H9 (cell line): ENCODE measurements around the gene NBL1. TPM values are rescaled to one million over a fixed set of nuclear protein-coding genes. Genes with fewer than 3 reads are reported as not detected.

Source experiments
- DNase-seq: peaks from one replicate; pipeline ENCODE4 v3.0.0-alpha.2; 2017
- H2AFZ ChIP-seq: one replicate; pipeline ENCODE4 v1.6.1; 2013; ENCODE audit warnings: mild to moderate bottlenecking, low read length, control low read depth, moderate library complexity
- H2AK5ac ChIP-seq: 2 replicates; pipeline ENCODE4 v1.6.1; 2013; ENCODE audit warnings: low read length, control low read depth, mixed read lengths; ENCODE audit not compliant: insufficient read length
- H2BK120ac ChIP-seq: one replicate; pipeline ENCODE4 v1.6.1; 2013; ENCODE audit warnings: low read depth, mild to moderate bottlenecking, low read length, control low read depth, inconsistent platforms; ENCODE audit not compliant: poor library complexity, severe bottlenecking
- H2BK12ac ChIP-seq: 2 replicates; pipeline ENCODE4 v1.6.1; 2013; ENCODE audit warnings: low read length, control low read depth, mixed read lengths, low read depth; ENCODE audit not compliant: insufficient read length
- H2BK15ac ChIP-seq: 2 replicates; pipeline ENCODE4 v1.6.1; 2013; ENCODE audit warnings: low read depth, low read length, control low read depth
- H2BK20ac ChIP-seq: one replicate; pipeline ENCODE4 v1.6.1; 2013; ENCODE audit warnings: low read depth, mild to moderate bottlenecking, low read length, control low read depth, inconsistent platforms; ENCODE audit not compliant: poor library complexity, severe bottlenecking
- H2BK5ac ChIP-seq: 2 replicates; pipeline ENCODE4 v1.6.1; 2013; ENCODE audit warnings: low read length, control low read depth, mixed read lengths; ENCODE audit not compliant: insufficient read length
- H3K14ac ChIP-seq: 2 replicates; pipeline ENCODE4 v1.6.1; 2013; ENCODE audit warnings: low read length, control low read depth; ENCODE audit not compliant: insufficient read depth
- H3K18ac ChIP-seq: 2 replicates; pipeline ENCODE4 v1.6.1; 2013; ENCODE audit warnings: low read depth, mild to moderate bottlenecking, mixed read lengths, low read length, control low read depth; ENCODE audit not compliant: insufficient read length
- H3K23ac ChIP-seq: 2 replicates; pipeline ENCODE4 v1.6.1; 2013; ENCODE audit warnings: low read length, control low read depth, mixed read lengths, low read depth; ENCODE audit not compliant: insufficient read length
- H3K23me2 ChIP-seq: 2 replicates; pipeline ENCODE4 v1.6.1; 2013; ENCODE audit warnings: low read depth, mild to moderate bottlenecking, mixed read lengths, low read length, control low read depth; ENCODE audit not compliant: insufficient read length, poor library complexity, severe bottlenecking
- H3K27ac ChIP-seq: 2 replicates; pipeline ENCODE4 v1.5.1; 2013; ENCODE audit warnings: low read length, control low read depth, mixed read lengths, low read depth; ENCODE audit not compliant: insufficient read length
- H3K27me3 ChIP-seq: 2 replicates; pipeline ENCODE4 v1.6.1; 2013; ENCODE audit warnings: low read length, control low read depth, inconsistent platforms; ENCODE audit not compliant: insufficient read depth
- H3K4ac ChIP-seq: 2 replicates; pipeline ENCODE4 v1.6.1; 2013; ENCODE audit warnings: low read depth, mild to moderate bottlenecking, control low read depth, inconsistent platforms, low read length, moderate library complexity
- H3K4me1 ChIP-seq: 2 replicates; pipeline ENCODE4 v1.6.1; 2013; ENCODE audit warnings: low read length, control low read depth, inconsistent platforms; ENCODE audit not compliant: insufficient read depth
- H3K4me2 ChIP-seq: 2 replicates; pipeline ENCODE4 v1.6.1; 2013; ENCODE audit warnings: low read length, control low read depth, mixed read lengths; ENCODE audit not compliant: insufficient read length, insufficient read depth
- H3K56ac ChIP-seq: 2 replicates; pipeline ENCODE4 v1.6.1; 2013; ENCODE audit warnings: low read depth, mild to moderate bottlenecking, mixed read lengths, low read length, control low read depth; ENCODE audit not compliant: insufficient read length
- H3K79me1 ChIP-seq: 2 replicates; pipeline ENCODE4 v1.6.1; 2013; ENCODE audit warnings: low read depth, mild to moderate bottlenecking, moderate library complexity, low read length, control low read depth, inconsistent platforms; ENCODE audit not compliant: insufficient read depth, poor library complexity, severe bottlenecking
- H3K79me2 ChIP-seq: 2 replicates; pipeline ENCODE4 v1.6.1; 2013; ENCODE audit warnings: low read length, control low read depth, inconsistent platforms; ENCODE audit not compliant: insufficient read depth
- H3K9ac ChIP-seq: 2 replicates; pipeline ENCODE4 v1.6.1; 2013; ENCODE audit warnings: low read length, control low read depth, mixed read lengths; ENCODE audit not compliant: insufficient read length; ENCODE audit errors: extremely low read depth
- H3K9me3 ChIP-seq: one replicate; pipeline ENCODE4 v1.6.1; 2013; ENCODE audit warnings: low read depth, low read length, inconsistent platforms; ENCODE audit not compliant: control insufficient read depth
- H3T11ph ChIP-seq: one replicate; pipeline ENCODE4 v1.6.1; 2013; ENCODE audit warnings: mild to moderate bottlenecking, low read length, control low read depth, inconsistent platforms
- H4K20me1 ChIP-seq: one replicate; pipeline ENCODE4 v1.6.1; 2013; ENCODE audit not compliant: control insufficient read depth, insufficient read length, insufficient read depth
- H4K5ac ChIP-seq: 2 replicates; pipeline ENCODE4 v1.6.1; 2013; ENCODE audit warnings: low read depth, mild to moderate bottlenecking, mixed read lengths, low read length, control low read depth; ENCODE audit not compliant: insufficient read length
- H4K8ac ChIP-seq: replicated peaks from 2 replicates; pipeline ENCODE4 v1.6.1; 2013; ENCODE audit warnings: low read length, control low read depth, mixed read lengths, low read depth; ENCODE audit not compliant: insufficient read length
- H4K91ac ChIP-seq: 2 replicates; pipeline ENCODE4 v1.6.1; 2013; ENCODE audit warnings: low read depth, mild to moderate bottlenecking, moderate library complexity, mixed read lengths, low read length, control low read depth; ENCODE audit not compliant: insufficient read length
- H3K27ac Mint-ChIP-seq, 3 experiments: 2 replicates in 2 of 3; 3 replicates in 1 of 3; pipeline ENCODE4 v1.8.0; 2020 to 2021; ENCODE audit warnings: mixed read lengths in 3 of 3, mild to moderate bottlenecking in 1 of 3, moderate library complexity in 1 of 3
- H3K27me3 Mint-ChIP-seq: 2 replicates; pipeline ENCODE4 v1.8.0; 2021; ENCODE audit warnings: low read depth, mild to moderate bottlenecking, moderate library complexity, mixed read lengths
- H3K36me3 Mint-ChIP-seq, 3 experiments: 2 replicates in 2 of 3; 3 replicates in 1 of 3; pipeline ENCODE4 v1.8.0; 2020 to 2021; ENCODE audit warnings: low read depth in 3 of 3, mixed read lengths in 3 of 3; ENCODE audit not compliant: insufficient read depth in 1 of 3
- H3K4me1 Mint-ChIP-seq, 2 experiments: 2 replicates each; pipeline ENCODE4 v1.8.0; 2020; ENCODE audit warnings: mixed read lengths in 2 of 2
- H3K4me3 Mint-ChIP-seq, 2 experiments: 2 replicates in 1 of 2; 3 replicates in 1 of 2; pipeline ENCODE4 v1.8.0; 2020 to 2021; ENCODE audit warnings: mild to moderate bottlenecking in 2 of 2, mixed read lengths in 2 of 2, moderate library complexity in 1 of 2
- H3K9me3 Mint-ChIP-seq, 2 experiments: 2 replicates in 1 of 2; 3 replicates in 1 of 2; pipeline ENCODE4 v1.8.0; 2020; ENCODE audit warnings: mild to moderate bottlenecking in 2 of 2, mixed read lengths in 2 of 2, moderate library complexity in 1 of 2
- WGBS: extraction: QIAGEN DNeasy Blood & Tissue Kit; methylation state at CpG from one replicate; pipeline ENCODE4 v1.1.7; 2013; ENCODE audit warnings: missing lambda C conversion rate, low lambda C conversion rate, mixed read lengths; ENCODE audit not compliant: insufficient read length; ENCODE audit errors: extremely low coverage; 5-methylcytosine and 5-hydroxymethylcytosine counted together
- total RNA-seq: library from RNA; stranded (reverse); gene quantifications from 2 replicates; pipeline ENCODE4 v1.2.1, GENCODE V29; 2021
- TF ChIP-seq, protein P1 (sequence below): fragments of 200-600 bp; sonication (generic); conservative IDR thresholded peaks from 3 replicates; pipeline ENCODE4 v1.8.0; 2021; ENCODE audit warnings: antibody characterized with exemption, mild to moderate bottlenecking

The NBL1 gene
- total RNA-seq, 1 experiment from 2014 or later: 6.4 TPM

DNA sequence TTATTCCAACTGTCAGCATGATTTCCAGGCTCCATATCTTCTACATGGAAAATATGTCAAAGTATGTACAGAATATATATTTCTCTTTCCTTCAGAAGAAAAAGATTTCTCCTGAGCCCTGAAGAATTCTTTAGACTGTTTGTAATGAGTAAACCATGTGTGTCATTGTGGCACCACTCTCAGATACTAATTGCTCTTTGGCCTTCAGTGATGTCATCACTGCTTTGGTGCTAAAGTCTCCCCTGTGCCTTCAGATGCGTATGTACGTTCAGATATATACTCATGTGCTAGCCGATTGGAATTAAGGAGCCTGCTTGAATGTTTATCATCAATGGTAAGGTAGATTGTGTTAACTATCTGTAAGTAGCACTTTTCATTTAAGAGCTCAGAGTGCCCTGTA, 20.6 kb upstream of the NBL1 start:
- Histone ChIP-seq H3K9me3 (no peaks in the 10 kb centered on the region), H3T11ph (no peak overlapping the region), H2BK12ac (no peak overlapping the region), H4K91ac (no peak overlapping the region), H3K79me1 (peaks cover 3% of the 10 kb centered on the region), H3K56ac (no peak overlapping the region), H3K4me2 (no peak overlapping the region), H2BK15ac (no peak overlapping the region), H2BK20ac (no peak overlapping the region), H2BK120ac (no peak overlapping the region), H3K27ac (no peak overlapping the region), H4K5ac (no peak overlapping the region), H3K23me2 (no peaks in the 10 kb centered on the region), H3K4ac (no peak overlapping the region), H3K23ac (no peak overlapping the region), H3K9ac (no peak overlapping the region), H3K79me2 (peaks cover 5% of the 10 kb centered on the region; the same call in 1 of the 2 replicates), H3K4me1 (peaks cover 5% of the 10 kb centered on the region; the same call in 1 of the 2 replicates), H3K18ac (no peak overlapping the region), H2BK5ac (no peak overlapping the region), H2AK5ac (no peak overlapping the region), H4K20me1 (no peaks in the 10 kb centered on the region), H3K27me3 (no peaks in the 10 kb centered on the region), H3K14ac (no peak overlapping the region), H4K8ac (no peak overlapping the region), H2AFZ (no peak overlapping the region)
- Mint-ChIP-seq H3K27me3 (no peaks in the 10 kb centered on the region), H3K36me3 (peaks cover 9 to 37% (median 26%) of the 10 kb centered on the region in 3 experiments; a peak in 6 of 7 replicates), H3K4me3 (no peak overlapping the region), H3K4me1 (peaks cover 17 to 20% of the 10 kb centered on the region in 2 experiments), H3K27ac (no peak overlapping the region), H3K9me3 (no peaks in the 10 kb centered on the region)
- WGBS: no CpG with 5 or more reads among the region's 3 CpGs
- TF ChIP-seq, protein P1, sequence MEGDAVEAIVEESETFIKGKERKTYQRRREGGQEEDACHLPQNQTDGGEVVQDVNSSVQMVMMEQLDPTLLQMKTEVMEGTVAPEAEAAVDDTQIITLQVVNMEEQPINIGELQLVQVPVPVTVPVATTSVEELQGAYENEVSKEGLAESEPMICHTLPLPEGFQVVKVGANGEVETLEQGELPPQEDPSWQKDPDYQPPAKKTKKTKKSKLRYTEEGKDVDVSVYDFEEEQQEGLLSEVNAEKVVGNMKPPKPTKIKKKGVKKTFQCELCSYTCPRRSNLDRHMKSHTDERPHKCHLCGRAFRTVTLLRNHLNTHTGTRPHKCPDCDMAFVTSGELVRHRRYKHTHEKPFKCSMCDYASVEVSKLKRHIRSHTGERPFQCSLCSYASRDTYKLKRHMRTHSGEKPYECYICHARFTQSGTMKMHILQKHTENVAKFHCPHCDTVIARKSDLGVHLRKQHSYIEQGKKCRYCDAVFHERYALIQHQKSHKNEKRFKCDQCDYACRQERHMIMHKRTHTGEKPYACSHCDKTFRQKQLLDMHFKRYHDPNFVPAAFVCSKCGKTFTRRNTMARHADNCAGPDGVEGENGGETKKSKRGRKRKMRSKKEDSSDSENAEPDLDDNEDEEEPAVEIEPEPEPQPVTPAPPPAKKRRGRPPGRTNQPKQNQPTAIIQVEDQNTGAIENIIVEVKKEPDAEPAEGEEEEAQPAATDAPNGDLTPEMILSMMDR: no peak
- DNase-seq: no peak
